CD4-positive, CD25-positive, alpha-beta regulatory T cell (primary cell): ENCODE results near the gene PIEZO1. TPM values are rescaled to one million over a fixed set of nuclear protein-coding genes. Genes with fewer than 3 reads are reported as not detected.

Experiments
- ATAC-seq, 2 donors: fragments of 150-1000 bp; cut with Tn5 transposase; one replicate each; pipeline ENCODE4 v1.10.0; 2021; ENCODE audit warnings: low read depth in 2 of 2, moderate number of reproducible peaks in 2 of 2, moderate library complexity in 1 of 2
- DNase-seq, 3 donors: peaks; one replicate each; pipeline versions ENCODE4 v3.0.0 to v3.0.0-alpha.2; 2012 to 2022; ENCODE audit warnings: mixed read lengths in 1 of 3
- H3K27ac ChIP-seq: one replicate; pipeline ENCODE4 v1.7.0; 2013; ENCODE audit warnings: mild to moderate bottlenecking, low read length; ENCODE audit not compliant: insufficient read depth, poor library complexity, severe bottlenecking
- H3K27me3 ChIP-seq: one replicate; pipeline ENCODE4 v1.7.0; 2013; ENCODE audit warnings: low read length; ENCODE audit not compliant: control insufficient read depth, insufficient read depth
- H3K36me3 ChIP-seq: one replicate; pipeline ENCODE4 v1.7.0; 2013; ENCODE audit warnings: mild to moderate bottlenecking, low read length, moderate library complexity; ENCODE audit not compliant: control insufficient read depth, insufficient read depth
- H3K4me1 ChIP-seq: 2 replicates; pipeline ENCODE4 v1.7.0; 2013; ENCODE audit warnings: mild to moderate bottlenecking, low read length; ENCODE audit not compliant: insufficient read depth, control insufficient read depth, poor library complexity, severe bottlenecking
- H3K4me3 ChIP-seq: one replicate; pipeline ENCODE4 v1.7.0; 2013; ENCODE audit warnings: low read depth, mild to moderate bottlenecking, low read length, moderate library complexity
- H3K9me3 ChIP-seq, 2 experiments: 1 replicate in 1 of 2; 2 replicates in 1 of 2; pipeline ENCODE4 v1.7.0; 2013; ENCODE audit warnings: low read length in 2 of 2, mild to moderate bottlenecking in 1 of 2, moderate library complexity in 1 of 2; ENCODE audit not compliant: control insufficient read depth in 2 of 2
- H3K27ac Mint-ChIP-seq, 3 donors: one replicate each; pipeline ENCODE4 v1.8.0; 2020 to 2022; ENCODE audit warnings: mild to moderate bottlenecking in 3 of 3, mixed read lengths in 3 of 3, moderate library complexity in 2 of 3
- H3K27me3 Mint-ChIP-seq: one replicate; pipeline ENCODE4 v1.8.0; 2022; ENCODE audit warnings: mild to moderate bottlenecking, mixed read lengths
- H3K36me3 Mint-ChIP-seq: one replicate; pipeline ENCODE4 v1.8.0; 2020; ENCODE audit warnings: mixed read lengths
- H3K4me1 Mint-ChIP-seq, 4 donors: one replicate each; pipeline ENCODE4 v1.8.0; 2020 to 2022; ENCODE audit warnings: mixed read lengths in 4 of 4, mild to moderate bottlenecking in 1 of 4
- H3K4me3 Mint-ChIP-seq, 4 donors: one replicate each; pipeline ENCODE4 v1.8.0; 2020 to 2022; ENCODE audit warnings: mild to moderate bottlenecking in 4 of 4, mixed read lengths in 4 of 4, moderate library complexity in 3 of 4
- H3K9me3 Mint-ChIP-seq, 7 donors: one replicate each; pipeline ENCODE4 v1.8.0; 2020 to 2022; ENCODE audit warnings: mixed read lengths in 7 of 7, mild to moderate bottlenecking in 3 of 7, moderate library complexity in 2 of 7
- polyA plus RNA-seq, 4 donors: library from polyadenylated mRNA; unstranded; fragments of 300-500 nt; fragmentation: Illumina TruSeq; gene quantifications; one replicate each; pipeline ENCODE4 v1.2.3, GENCODE V29; 2021
- total RNA-seq: library from RNA; stranded (reverse); gene quantifications from one replicate; pipeline ENCODE4 v1.2.3, GENCODE V29; 2022

The PIEZO1 gene
- total RNA-seq (337 TPM), polyA plus RNA-seq (10 to 100 TPM; 18.1 to 23.6 (median 19.9) TPM)

GRCh38 chr16:88785106-88785924 lies at the start of gene PIEZO1:
Gene PIEZO1, minus strand, starts transcription at chr16:88785220. Its CDS starts 256 bp downstream, at chr16:88784964.
- H3K4me1 Mint-ChIP-seq, result peaks cover 0 to 45% (median 34%) of the 10 kb centered on the region in 4 donors
- peak; percentile 42 to 48 for ATAC-seq
- H3K4me3 ChIP-seq, result peak within 1 kb of the TSS; percentile 48

DNA sequence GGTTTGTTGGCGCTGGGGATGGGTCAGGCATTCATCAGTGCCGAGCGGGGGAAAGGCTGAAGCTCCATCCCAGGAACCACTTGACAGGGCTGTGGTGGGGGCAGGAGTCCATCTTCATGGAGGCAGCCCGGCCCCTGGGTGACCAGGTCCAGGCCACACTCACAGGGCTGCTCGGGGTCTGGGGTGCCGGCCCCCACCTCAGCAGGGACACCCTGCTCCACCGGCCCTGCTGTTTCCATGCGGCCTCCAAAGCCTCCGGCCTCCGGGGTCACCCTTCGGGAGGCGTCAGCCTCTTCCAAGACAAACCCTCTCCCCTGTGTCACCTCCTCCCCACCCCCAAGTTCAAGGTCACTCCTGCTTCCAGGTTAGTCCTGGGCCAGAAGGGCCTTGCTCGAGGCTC lies 49.6 kb upstream of the PIEZO1 start:
- Histone ChIP-seq H3K4me3 (no peak overlapping the region), H3K4me1 (no peaks in the 10 kb centered on the region), H3K9me3 (no peaks in the 10 kb centered on the region), H3K27me3 (no peaks in the 10 kb centered on the region), H3K27ac (no peak overlapping the region), H3K36me3 (peaks cover 6% of the 10 kb centered on the region)
- Mint-ChIP-seq H3K9me3 (no peaks in the 10 kb centered on the region), H3K4me3 (no peak overlapping the region), H3K4me1 (no peaks in the 10 kb centered on the region), H3K27me3 (no peaks in the 10 kb centered on the region), H3K27ac (no peak overlapping the region), H3K36me3 (peaks cover 3% of the 10 kb centered on the region)
- ATAC-seq (no peak), DNase-seq (no peak)

More at GRCh38 chr16:88785106-88785924, at the start of gene PIEZO1:
- Mint-ChIP-seq H3K9me3 (no peaks in the 10 kb centered on the region), H3K4me3 (peak within 1 kb of the TSS; percentile 86 to 90 (median 88)), H3K27me3 (no peaks in the 10 kb centered on the region), H3K27ac (peak within 1 kb of the TSS in 1 of 3 donors; percentile 82), H3K36me3 (no peaks in the 10 kb centered on the region)
- Histone ChIP-seq H3K27ac (peak within 1 kb of the TSS; percentile 85), H3K36me3 (no peaks in the 10 kb centered on the region), H3K9me3 (no peaks in the 10 kb centered on the region), H3K4me1 (peaks cover 52% of the 10 kb centered on the region), H3K27me3 (no peaks in the 10 kb centered on the region)
- peak; percentile 79 to 85 (median 80) for DNase-seq

DNA sequence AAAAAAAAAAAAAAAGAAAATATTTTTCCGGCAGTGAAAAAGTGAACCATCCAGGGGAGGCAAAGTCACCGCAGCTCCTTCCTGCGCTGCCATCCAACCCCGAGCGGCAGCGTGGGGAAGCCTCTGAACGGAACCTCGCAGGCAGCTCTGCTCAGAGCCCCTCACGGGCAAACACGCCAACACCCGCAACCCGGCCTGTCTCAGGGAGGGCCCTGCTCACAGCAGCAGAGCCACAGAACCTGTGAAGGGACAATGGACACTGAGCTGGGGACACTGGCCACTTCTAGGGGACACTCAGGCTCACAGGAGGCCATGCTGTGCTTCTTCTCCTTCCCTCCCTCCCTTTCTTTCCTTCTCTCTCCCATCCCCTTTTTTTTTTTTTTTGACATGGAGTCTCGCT lies 48.1 kb upstream of the PIEZO1 start:
- no peak overlapping the region for H3K4me3 Mint-ChIP-seq
- H3K27ac Mint-ChIP-seq, result no peak overlapping the region
- Histone ChIP-seq H3K4me1 (no peaks in the 10 kb centered on the region), H3K9me3 (no peaks in the 10 kb centered on the region), H3K27me3 (no peaks in the 10 kb centered on the region), H3K36me3 (no peaks in the 10 kb centered on the region), H3K4me3 (no peak overlapping the region), H3K27ac (no peak overlapping the region)
- no peak for DNase-seq
- H3K36me3 Mint-ChIP-seq, result no peaks in the 10 kb centered on the region
- no peak for ATAC-seq
- H3K27me3 Mint-ChIP-seq, result no peaks in the 10 kb centered on the region
- H3K4me1 Mint-ChIP-seq, result no peaks in the 10 kb centered on the region
- H3K9me3 Mint-ChIP-seq, result no peaks in the 10 kb centered on the region

GRCh38 chr16:88831838-88832237 lies 46.8 kb upstream of the PIEZO1 start:
- no peak for ATAC-seq

GRCh38 chr16:88830783-88831182 lies 45.8 kb upstream of the PIEZO1 start:
- no peak overlapping the region for H3K27ac Mint-ChIP-seq
- no peaks in the 10 kb centered on the region for H3K36me3 ChIP-seq
- no peaks in the 10 kb centered on the region for H3K4me1 ChIP-seq
- no peaks in the 10 kb centered on the region for H3K4me1 Mint-ChIP-seq
- H3K4me3 Mint-ChIP-seq, result no peak overlapping the region
- H3K27me3 ChIP-seq, result no peaks in the 10 kb centered on the region
- no peak overlapping the region for H3K4me3 ChIP-seq
- H3K9me3 Mint-ChIP-seq, result no peaks in the 10 kb centered on the region
- DNase-seq (no peak), ATAC-seq (no peak)
- no peak overlapping the region for H3K27ac ChIP-seq
- H3K27me3 Mint-ChIP-seq, result no peaks in the 10 kb centered on the region
- H3K36me3 Mint-ChIP-seq, result no peaks in the 10 kb centered on the region
- no peaks in the 10 kb centered on the region for H3K9me3 ChIP-seq

More at GRCh38 chr16:88831838-88832237, 46.8 kb upstream of the PIEZO1 start:
- Histone ChIP-seq H3K4me3 (no peak overlapping the region), H3K9me3 (no peaks in the 10 kb centered on the region), H3K36me3 (no peaks in the 10 kb centered on the region), H3K4me1 (no peaks in the 10 kb centered on the region), H3K27ac (no peak overlapping the region), H3K27me3 (no peaks in the 10 kb centered on the region)
- DNase-seq, result no peak
- Mint-ChIP-seq H3K36me3 (no peaks in the 10 kb centered on the region), H3K9me3 (no peaks in the 10 kb centered on the region), H3K4me3 (no peak overlapping the region), H3K27me3 (no peaks in the 10 kb centered on the region), H3K27ac (no peak overlapping the region), H3K4me1 (no peaks in the 10 kb centered on the region)

DNA sequence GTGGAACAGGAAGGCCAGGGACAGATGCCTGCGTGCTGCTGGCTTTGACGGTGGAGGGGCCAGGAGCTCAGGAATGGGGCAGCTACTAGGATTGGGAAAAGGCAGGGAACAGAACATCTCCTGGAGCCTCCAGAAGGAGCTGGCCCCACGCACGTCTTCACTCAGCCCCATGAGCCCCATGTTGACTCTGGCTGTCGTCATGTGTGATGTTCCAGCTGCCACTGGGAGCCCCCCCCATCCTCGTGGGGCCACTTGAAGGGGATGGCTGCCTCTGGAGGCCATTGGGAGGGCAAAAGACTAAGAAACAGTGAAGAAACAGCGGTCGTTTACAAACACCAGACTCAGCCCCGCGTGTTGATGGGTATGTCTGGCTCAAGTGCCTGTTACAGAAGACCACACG lies 45.2 kb upstream of the PIEZO1 start:
- Histone ChIP-seq H3K4me3 (no peak overlapping the region), H3K36me3 (no peaks in the 10 kb centered on the region), H3K27me3 (no peaks in the 10 kb centered on the region), H3K9me3 (no peaks in the 10 kb centered on the region), H3K27ac (no peak overlapping the region), H3K4me1 (no peaks in the 10 kb centered on the region)
- no peak for ATAC-seq
- DNase-seq, result no peak
- no peaks in the 10 kb centered on the region for H3K4me1 Mint-ChIP-seq
- H3K4me3 Mint-ChIP-seq, result no peak overlapping the region
- H3K36me3 Mint-ChIP-seq, result no peaks in the 10 kb centered on the region
- H3K27ac Mint-ChIP-seq, result no peak overlapping the region
- no peaks in the 10 kb centered on the region for H3K27me3 Mint-ChIP-seq
- H3K9me3 Mint-ChIP-seq, result no peaks in the 10 kb centered on the region

- no peaks in the 10 kb centered on the region for H3K9me3 Mint-ChIP-seq
- Histone ChIP-seq H3K9me3 (no peaks in the 10 kb centered on the region), H3K27me3 (no peaks in the 10 kb centered on the region), H3K36me3 (peaks cover 3% of the 10 kb centered on the region), H3K4me1 (no peaks in the 10 kb centered on the region), H3K4me3 (no peak overlapping the region), H3K27ac (no peak overlapping the region)
- DNase-seq (no peak), ATAC-seq (no peak)
- H3K27ac Mint-ChIP-seq, result no peak overlapping the region
- H3K4me1 Mint-ChIP-seq, result no peaks in the 10 kb centered on the region
- no peaks in the 10 kb centered on the region for H3K36me3 Mint-ChIP-seq
- no peaks in the 10 kb centered on the region for H3K27me3 Mint-ChIP-seq
- H3K4me3 Mint-ChIP-seq, result no peak overlapping the region
Measured at GRCh38 chr16:88828711-88829110, 43.7 kb upstream of the PIEZO1 start.

- Histone ChIP-seq H3K27ac (no peak overlapping the region), H3K27me3 (no peaks in the 10 kb centered on the region), H3K4me1 (no peaks in the 10 kb centered on the region), H3K9me3 (no peaks in the 10 kb centered on the region), H3K36me3 (peaks cover 4% of the 10 kb centered on the region), H3K4me3 (no peak overlapping the region)
- ATAC-seq (no peak), DNase-seq (no peak)
- H3K27ac Mint-ChIP-seq, result no peak overlapping the region
- peaks cover 4% of the 10 kb centered on the region for H3K36me3 Mint-ChIP-seq
- H3K4me3 Mint-ChIP-seq, result no peak overlapping the region
- no peaks in the 10 kb centered on the region for H3K9me3 Mint-ChIP-seq
- no peaks in the 10 kb centered on the region for H3K27me3 Mint-ChIP-seq
- no peaks in the 10 kb centered on the region for H3K4me1 Mint-ChIP-seq
Measured at GRCh38 chr16:88827727-88828126, 42.7 kb upstream of the PIEZO1 start.
